Vagina (tissue), 2 donors: ENCODE measurements around the gene RETREG1. TPM values are rescaled to one million over a fixed set of nuclear protein-coding genes. Genes with fewer than 3 reads are reported as not detected.

Source experiments
- DNase-seq, 2 donors: peaks; one replicate each; pipeline ENCODE4 v3.0.0-alpha.2; 2017; ENCODE audit errors: extremely low spot score in 2 of 2
- H3K27ac ChIP-seq: fragments of 200-600 bp; sonication (generic); one replicate; pipeline ENCODE4 v1.5.1; 2019
- H3K27me3 ChIP-seq: fragments of 200-600 bp; sonication (generic); one replicate; pipeline ENCODE4 v1.5.1; 2019
- H3K36me3 ChIP-seq, 2 donors: fragments of 200-600 bp; sonication (generic); one replicate each; pipeline ENCODE4 v1.5.1; 2017 to 2019
- H3K4me1 ChIP-seq: fragments of 200-600 bp; sonication (generic); one replicate; pipeline ENCODE4 v1.5.1; 2019
- H3K4me3 ChIP-seq, 2 donors: fragments of 200-600 bp; sonication (generic); 1 replicate in 1 of 2; 2 replicates in 1 of 2; pipeline ENCODE4 v1.5.1; 2016 to 2019
- H3K9me3 ChIP-seq: fragments of 200-600 bp; sonication (generic); one replicate; pipeline ENCODE4 v1.5.1; 2019
- CTCF ChIP-seq, 3 experiments: fragments of 450-650 bp in 2 of 3; fragments of 200-600 bp in 1 of 3; sonication (generic) in 1 of 3; IDR thresholded peaks; one replicate each; pipeline ENCODE4 v1.5.1; 2017 to 2019; ENCODE audit warnings: antibody characterized with exemption in 3 of 3, mild to moderate bottlenecking in 2 of 3, moderate library complexity in 2 of 3
- POLR2A ChIP-seq, 2 donors: fragments of 450-650 bp; IDR thresholded peaks; one replicate each; pipeline ENCODE4 v1.6.1; 2017; ENCODE audit warnings: antibody characterized with exemption in 2 of 2, mild to moderate bottlenecking in 2 of 2, moderate library complexity in 2 of 2
- POLR2AphosphoS5 ChIP-seq, 2 donors: sonication (generic); formaldehyde crosslinking; IDR thresholded peaks; one replicate each; pipeline ENCODE4 v1.9.0; 2017; ENCODE audit warnings: antibody characterized with exemption in 2 of 2, mild to moderate bottlenecking in 2 of 2, low read depth in 1 of 2; ENCODE audit not compliant: insufficient read depth in 1 of 2
- intact Hi-C: fragments of 100-400 bp; cut with DNase I; formaldehyde crosslinking; loops from one replicate; pipeline ENCODE4 v1.15.1; 2023
- total RNA-seq: library from RNA; depleted of rRNA; stranded (reverse); fragments of >200 nt; gene quantifications from one replicate; pipeline ENCODE4 v1.2.3, GENCODE V29; 2016

RETREG1 gene
- total RNA-seq, 1 donor from 2014 or later = 27.7 TPM

- no peak for DNase-seq
- no peaks in the 10 kb centered on the region for H3K27me3 ChIP-seq
- no peak for TF ChIP-seq POLR2AphosphoS5 (IDR thresholded peaks at IDR 0.05; ENCODE audit: insufficient read depth in 1 of 2, low read depth in 1 of 2)
- TF ChIP-seq POLR2A (IDR thresholded peaks at IDR 0.05) = no peak
- TF ChIP-seq CTCF (IDR thresholded peaks at IDR 0.05) = no peak
Measured at GRCh38 chr5:16493261-16493660, 123.5 kb downstream of the RETREG1 start.

GRCh38 chr5:16492398-16493140 is 124.2 kb downstream of the RETREG1 start:
- intact Hi-C loops = loop anchor here (10.0 kb wide), 1 partner anchor 52 kb away; no protein-coding TSS in a partner anchor
- Histone ChIP-seq H3K27ac (peak overlapping the region; percentile 63), H3K9me3 (peaks cover 8% of the 10 kb centered on the region), H3K4me3 (no peak overlapping the region), H3K36me3 (no peaks in the 10 kb centered on the region), H3K27me3 (no peaks in the 10 kb centered on the region), H3K4me1 (peaks cover 21% of the 10 kb centered on the region)
- no peak for TF ChIP-seq CTCF (IDR thresholded peaks at IDR 0.05)
- TF ChIP-seq POLR2AphosphoS5 (IDR thresholded peaks at IDR 0.05; ENCODE audit: insufficient read depth in 1 of 2, low read depth in 1 of 2) = no peak
- no peak for TF ChIP-seq POLR2A (IDR thresholded peaks at IDR 0.05)
- DNase-seq = no peak

More at GRCh38 chr5:16493261-16493660, 123.5 kb downstream of the RETREG1 start:
- intact Hi-C loops = loop anchor here (10.0 kb wide), 1 partner anchor 52 kb away; no protein-coding TSS in a partner anchor
- H3K4me1 ChIP-seq = peaks cover 21% of the 10 kb centered on the region
- H3K27ac ChIP-seq = peak overlapping the region; percentile 63
- peaks cover 8% of the 10 kb centered on the region for H3K9me3 ChIP-seq
- no peaks in the 10 kb centered on the region for H3K36me3 ChIP-seq
- no peak overlapping the region for H3K4me3 ChIP-seq

GRCh38 chr5:16490911-16491310 is 125.9 kb downstream of the RETREG1 start:
- intact Hi-C loops = loop anchor here (10.0 kb wide), 1 partner anchor 54 kb away; no protein-coding TSS in a partner anchor
- Histone ChIP-seq H3K27me3 (no peaks in the 10 kb centered on the region), H3K27ac (peak overlapping the region; percentile 38), H3K4me1 (peaks cover 21% of the 10 kb centered on the region), H3K36me3 (no peaks in the 10 kb centered on the region), H3K9me3 (peaks cover 8% of the 10 kb centered on the region), H3K4me3 (no peak overlapping the region)
- DNase-seq = no peak
- TF ChIP-seq POLR2AphosphoS5 (IDR thresholded peaks at IDR 0.05; ENCODE audit: insufficient read depth in 1 of 2, low read depth in 1 of 2) (no peak), CTCF (IDR thresholded peaks at IDR 0.05) (no peak), POLR2A (IDR thresholded peaks at IDR 0.05) (no peak)

GRCh38 chr5:16489322-16489791 is 127.4 kb downstream of the RETREG1 start:
- intact Hi-C loops = no loop called here
- Histone ChIP-seq H3K27me3 (no peaks in the 10 kb centered on the region), H3K4me1 (peaks cover 21% of the 10 kb centered on the region), H3K27ac (no peak overlapping the region), H3K36me3 (no peaks in the 10 kb centered on the region), H3K9me3 (no peaks in the 10 kb centered on the region), H3K4me3 (no peak overlapping the region)
- TF ChIP-seq CTCF (IDR thresholded peaks at IDR 0.05) (peak; percentile 37 to 66 (median 46)), POLR2AphosphoS5 (IDR thresholded peaks at IDR 0.05; ENCODE audit: insufficient read depth in 1 of 2, low read depth in 1 of 2) (peak in 1 of 2 donors; percentile 32), POLR2A (IDR thresholded peaks at IDR 0.05) (no peak)
- no peak for DNase-seq

GRCh38 chr5:16487456-16487855 is 129.3 kb downstream of the RETREG1 start:
- intact Hi-C loops = no loop called here
- no peak for DNase-seq
- Histone ChIP-seq H3K36me3 (no peaks in the 10 kb centered on the region), H3K27ac (no peak overlapping the region), H3K27me3 (no peaks in the 10 kb centered on the region), H3K4me1 (peaks cover 16% of the 10 kb centered on the region), H3K9me3 (no peaks in the 10 kb centered on the region), H3K4me3 (no peak overlapping the region)
- TF ChIP-seq POLR2A (IDR thresholded peaks at IDR 0.05) (no peak), CTCF (IDR thresholded peaks at IDR 0.05) (no peak), POLR2AphosphoS5 (IDR thresholded peaks at IDR 0.05; ENCODE audit: insufficient read depth in 1 of 2, low read depth in 1 of 2) (no peak)
